H1 (cell line): ENCODE data around the gene NME7.

ENCODE experiments used
- CTCF ChIP-seq, 3 experiments: IDR thresholded peaks; 1 replicate in 2 of 3; 2 replicates in 1 of 3; pipeline versions ENCODE4 v1.5.1 to v1.6.1; 2011; ENCODE audit warnings: low read length in 3 of 3, mild to moderate bottlenecking in 3 of 3, inconsistent platforms in 2 of 3, low read depth in 1 of 3, moderate library complexity in 1 of 3; ENCODE audit not compliant: insufficient read depth in 1 of 3; ENCODE audit errors: control extremely low read depth in 1 of 3
- HDAC6 ChIP-seq: IDR thresholded peaks from one replicate; pipeline ENCODE4 v1.7.1; 2012; ENCODE audit warnings: low read depth, mild to moderate bottlenecking, inconsistent platforms, low read length, moderate library complexity
- JUND ChIP-seq: IDR thresholded peaks from 2 replicates; pipeline ENCODE4 v1.6.1; 2011; ENCODE audit warnings: mild to moderate bottlenecking, improper control_type of control experiment, low read length
- POLR2A ChIP-seq, 2 experiments: IDR thresholded peaks; 1 replicate in 1 of 2; 2 replicates in 1 of 2; pipeline ENCODE4 v1.6.1; 2011; ENCODE audit warnings: low read depth in 2 of 2, low read length in 2 of 2, mild to moderate bottlenecking in 2 of 2; ENCODE audit errors: control extremely low read depth in 1 of 2
- RAD21 ChIP-seq, 2 experiments: IDR thresholded peaks in 1 of 2; conservative IDR thresholded peaks in 1 of 2; 2 replicates each; pipeline ENCODE4 v1.6.1; 2011; ENCODE audit warnings: low read depth in 2 of 2, low read length in 2 of 2, improper control_type of control experiment in 1 of 2, inconsistent platforms in 1 of 2, mild to moderate bottlenecking in 1 of 2, moderate library complexity in 1 of 2
- TAF1 ChIP-seq: IDR thresholded peaks from 2 replicates; pipeline ENCODE4 v1.6.1; 2011; ENCODE audit warnings: mild to moderate bottlenecking, low read depth, low read length
- ZNF274 ChIP-seq: IDR thresholded peaks from 2 replicates; pipeline ENCODE4 v1.7.0; 2012; ENCODE audit warnings: low read length, borderline replicate concordance; ENCODE audit errors: extremely low read depth

- TF ChIP-seq CTCF (IDR thresholded peaks at IDR 0.05; ENCODE audit: control extremely low read depth in 1 of 3, insufficient read depth in 1 of 3, low read depth in 1 of 3, low read length in 3 of 3) (no peak), POLR2A (IDR thresholded peaks at IDR 0.05; ENCODE audit: control extremely low read depth in 1 of 2, low read depth in 2 of 2, low read length in 2 of 2) (no peak), RAD21 (IDR thresholded peaks at IDR 0.05 in 1 of 2, conservative IDR thresholded peaks at IDR 0.05 in 1 of 2; ENCODE audit: low read depth in 2 of 2, low read length in 2 of 2) (no peak), ZNF274 (no peak), HDAC6 (no peak), TAF1 (no peak), JUND (no peak)
Measured at GRCh38 chr1:169184812-169185211, 182.8 kb downstream of the NME7 start.
